PC-9 (cell line): ENCODE data around the gene BTG4. TPM values are rescaled to one million over a fixed set of nuclear protein-coding genes. Genes with fewer than 3 reads are reported as not detected.
A peak's percentile ranks its signal among the peaks of the same experiment; 100 is the strongest.

ENCODE experiments used
- BruUV-seq: library from RNA; stranded (reverse); fragments of 400-500 nt; replicated peaks from 2 replicates; lab custom pipeline; 2021; lab: Mats Ljungman, UMichigan
- CTCF ChIA-PET: fragments of 300-600 bp; sonication (Branson Sonifier 250); formaldehyde crosslinking; loops from one replicate; lab custom pipeline; 2022; ENCODE audit warnings: antibody characterized with exemption; lab: Charles Lee
- POLR2A ChIA-PET: fragments of 300-600 bp; sonication (Branson Sonifier 250); formaldehyde crosslinking; loops from one replicate; lab custom pipeline; 2022; ENCODE audit warnings: antibody characterized with exemption; ENCODE audit not compliant: unreplicated experiment; lab: Charles Lee
- DNase-seq, 2 experiments: peaks; one replicate each; pipeline versions ENCODE4 v3.0.0 to v3.0.0-alpha.2; 2015 to 2022; ENCODE audit warnings: mixed read lengths in 1 of 2
- H2AFZ ChIP-seq: fragments of 200-600 bp; sonication (generic); 2 replicates; pipeline ENCODE4 v1.8.1; 2017; ENCODE audit warnings: antibody characterized with exemption
- H3F3A ChIP-seq: fragments of 200-600 bp; sonication (generic); 2 replicates; pipeline ENCODE4 v1.8.1; 2017; ENCODE audit warnings: antibody characterized with exemption, mild to moderate bottlenecking, low read depth; ENCODE audit not compliant: insufficient read depth
- H3K27ac ChIP-seq: fragments of 200-600 bp; sonication (generic); 2 replicates; pipeline ENCODE4 v1.6.1; 2016; ENCODE audit warnings: mixed run types
- H3K27me3 ChIP-seq: fragments of 200-600 bp; sonication (generic); 2 replicates; pipeline ENCODE4 v1.6.1; 2016; ENCODE audit warnings: low read depth, mixed run types; ENCODE audit not compliant: insufficient read depth
- H3K36me3 ChIP-seq: fragments of 200-600 bp; sonication (generic); 2 replicates; pipeline ENCODE4 v1.6.1; 2016; ENCODE audit warnings: low read depth, mixed run types
- H3K4me1 ChIP-seq: fragments of 200-600 bp; sonication (generic); replicated peaks from 2 replicates; pipeline ENCODE4 v1.6.1; 2016; ENCODE audit warnings: mixed run types; ENCODE audit not compliant: insufficient read depth
- H3K4me2 ChIP-seq: fragments of 200-600 bp; sonication (generic); 2 replicates; pipeline ENCODE4 v1.6.1; 2017; ENCODE audit warnings: mixed run types
- H3K4me3 ChIP-seq: fragments of 200-600 bp; sonication (generic); 2 replicates; pipeline ENCODE4 v1.6.1; 2016; ENCODE audit warnings: mixed run types
- H3K79me2 ChIP-seq: fragments of 200-600 bp; sonication (generic); 2 replicates; pipeline ENCODE4 v1.6.1; 2017; ENCODE audit warnings: low read depth, mixed run types
- H3K9me2 ChIP-seq: fragments of 200-600 bp; sonication (generic); 2 replicates; pipeline ENCODE4 v1.8.1; 2017; ENCODE audit warnings: mild to moderate bottlenecking; ENCODE audit not compliant: insufficient read depth
- H3K9me3 ChIP-seq: fragments of 200-600 bp; sonication (generic); 2 replicates; pipeline ENCODE4 v1.8.1; 2016; ENCODE audit warnings: low read depth; ENCODE audit not compliant: insufficient read depth
- H4K20me1 ChIP-seq: fragments of 200-600 bp; sonication (generic); 2 replicates; pipeline ENCODE4 v1.8.1; 2017; ENCODE audit not compliant: insufficient read depth
- EZH2 ChIP-seq: fragments of 200-600 bp; sonication (generic); IDR thresholded peaks from 2 replicates; pipeline ENCODE4 v1.8.0; 2017; ENCODE audit warnings: antibody characterized with exemption, low read depth
- intact Hi-C: fragments of 100-400 bp; cut with micrococcal nuclease; formaldehyde crosslinking; loops from one replicate; pipeline ENCODE4 v1.10.0; 2022; ENCODE audit not compliant: unreplicated experiment
- total RNA-seq: library from RNA; stranded (reverse); gene quantifications from 2 replicates; pipeline ENCODE4 v1.2.3, GENCODE V29; 2021
- TF ChIP-seq, protein P1 (sequence below): fragments of 200-600 bp; sonication (generic); conservative IDR thresholded peaks from 2 replicates; pipeline ENCODE4 v1.6.1; 2017; ENCODE audit warnings: mixed run types, antibody characterized with exemption, mild to moderate bottlenecking, moderate library complexity

Gene BTG4
- total RNA-seq, 1 experiment from 2014 or later = not detected

DNA sequence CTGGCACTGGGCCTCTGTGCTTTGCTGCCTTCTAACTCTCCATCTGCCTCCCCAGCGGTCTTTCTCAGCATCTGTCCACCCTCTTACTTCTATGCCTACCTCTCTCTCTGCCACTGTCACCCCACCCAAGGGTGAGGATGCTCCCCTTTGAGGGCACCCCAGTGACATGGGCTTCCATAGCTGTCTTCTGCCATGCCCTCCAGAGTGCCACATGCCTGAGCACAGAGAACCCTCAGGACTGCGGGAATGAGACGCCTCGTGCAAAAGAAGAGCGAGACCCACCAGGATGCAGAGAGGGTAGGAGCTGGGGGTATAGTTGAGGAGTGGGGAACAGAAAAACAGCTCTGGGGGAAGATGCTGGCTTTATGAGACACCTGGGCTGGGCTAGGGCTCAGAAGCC lies 64.3 kb downstream of the BTG4 start:
- POLR2A ChIA-PET = no interaction called here
- no peak overlapping the region for H3K27ac ChIP-seq
- H3K4me2 ChIP-seq = no peak overlapping the region
- H3K4me1 ChIP-seq = no peaks in the 10 kb centered on the region
- no peaks in the 10 kb centered on the region for H3K79me2 ChIP-seq
- no peaks in the 10 kb centered on the region for H3K9me2 ChIP-seq
- BruUV-seq = no TSS peak
- no peak overlapping the region for H2AFZ ChIP-seq
- H3K36me3 ChIP-seq = no peaks in the 10 kb centered on the region
- no peak for DNase-seq
- H3K27me3 ChIP-seq = no peaks in the 10 kb centered on the region
- no peak for TF ChIP-seq EZH2
- TF ChIP-seq, protein P1, sequence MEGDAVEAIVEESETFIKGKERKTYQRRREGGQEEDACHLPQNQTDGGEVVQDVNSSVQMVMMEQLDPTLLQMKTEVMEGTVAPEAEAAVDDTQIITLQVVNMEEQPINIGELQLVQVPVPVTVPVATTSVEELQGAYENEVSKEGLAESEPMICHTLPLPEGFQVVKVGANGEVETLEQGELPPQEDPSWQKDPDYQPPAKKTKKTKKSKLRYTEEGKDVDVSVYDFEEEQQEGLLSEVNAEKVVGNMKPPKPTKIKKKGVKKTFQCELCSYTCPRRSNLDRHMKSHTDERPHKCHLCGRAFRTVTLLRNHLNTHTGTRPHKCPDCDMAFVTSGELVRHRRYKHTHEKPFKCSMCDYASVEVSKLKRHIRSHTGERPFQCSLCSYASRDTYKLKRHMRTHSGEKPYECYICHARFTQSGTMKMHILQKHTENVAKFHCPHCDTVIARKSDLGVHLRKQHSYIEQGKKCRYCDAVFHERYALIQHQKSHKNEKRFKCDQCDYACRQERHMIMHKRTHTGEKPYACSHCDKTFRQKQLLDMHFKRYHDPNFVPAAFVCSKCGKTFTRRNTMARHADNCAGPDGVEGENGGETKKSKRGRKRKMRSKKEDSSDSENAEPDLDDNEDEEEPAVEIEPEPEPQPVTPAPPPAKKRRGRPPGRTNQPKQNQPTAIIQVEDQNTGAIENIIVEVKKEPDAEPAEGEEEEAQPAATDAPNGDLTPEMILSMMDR = no peak
- no peaks in the 10 kb centered on the region for H4K20me1 ChIP-seq
- intact Hi-C loops = loop anchor here (5.0 kb wide), 2 partner anchors 1001 to 1016 kb away; no protein-coding TSS in a partner anchor
- H3K9me3 ChIP-seq = no peaks in the 10 kb centered on the region
- no peak overlapping the region for H3K4me3 ChIP-seq
- no peaks in the 10 kb centered on the region for H3F3A ChIP-seq
- CTCF ChIA-PET = no interaction called here

DNA sequence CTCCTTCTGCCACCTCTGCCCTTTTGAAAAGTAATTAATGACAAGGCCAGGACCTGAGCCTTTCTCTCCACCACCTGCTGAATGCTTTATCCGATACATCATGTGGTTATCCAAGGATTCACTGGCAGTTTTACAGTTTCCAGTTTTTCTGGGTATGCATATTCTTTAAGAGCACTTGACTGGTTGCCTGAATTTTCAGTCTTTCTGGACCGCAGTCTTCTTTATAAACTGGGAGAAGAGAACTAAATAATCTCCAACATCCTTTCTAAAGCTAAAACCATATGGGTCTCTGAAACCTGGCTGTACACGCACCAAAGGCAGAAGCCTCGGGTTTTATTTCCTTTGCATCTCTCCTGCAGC lies 65.1 kb downstream of the BTG4 start:
- Histone ChIP-seq H4K20me1 (no peaks in the 10 kb centered on the region), H3K36me3 (no peaks in the 10 kb centered on the region), H3K4me2 (no peak overlapping the region), H3K27me3 (no peaks in the 10 kb centered on the region), H3K27ac (no peak overlapping the region), H2AFZ (no peak overlapping the region), H3K4me1 (no peaks in the 10 kb centered on the region), H3F3A (no peaks in the 10 kb centered on the region), H3K4me3 (no peak overlapping the region), H3K79me2 (no peaks in the 10 kb centered on the region), H3K9me2 (no peaks in the 10 kb centered on the region), H3K9me3 (no peaks in the 10 kb centered on the region)
- ChIA-PET CTCF (no interaction called here), POLR2A (no interaction called here)
- BruUV-seq = no TSS peak
- no peak for DNase-seq
- TF ChIP-seq, protein P1 = no peak
- TF ChIP-seq EZH2 = no peak
- intact Hi-C loops = loop anchor here (5.0 kb wide), 2 partner anchors 1000 to 1015 kb away; no protein-coding TSS in a partner anchor

DNA sequence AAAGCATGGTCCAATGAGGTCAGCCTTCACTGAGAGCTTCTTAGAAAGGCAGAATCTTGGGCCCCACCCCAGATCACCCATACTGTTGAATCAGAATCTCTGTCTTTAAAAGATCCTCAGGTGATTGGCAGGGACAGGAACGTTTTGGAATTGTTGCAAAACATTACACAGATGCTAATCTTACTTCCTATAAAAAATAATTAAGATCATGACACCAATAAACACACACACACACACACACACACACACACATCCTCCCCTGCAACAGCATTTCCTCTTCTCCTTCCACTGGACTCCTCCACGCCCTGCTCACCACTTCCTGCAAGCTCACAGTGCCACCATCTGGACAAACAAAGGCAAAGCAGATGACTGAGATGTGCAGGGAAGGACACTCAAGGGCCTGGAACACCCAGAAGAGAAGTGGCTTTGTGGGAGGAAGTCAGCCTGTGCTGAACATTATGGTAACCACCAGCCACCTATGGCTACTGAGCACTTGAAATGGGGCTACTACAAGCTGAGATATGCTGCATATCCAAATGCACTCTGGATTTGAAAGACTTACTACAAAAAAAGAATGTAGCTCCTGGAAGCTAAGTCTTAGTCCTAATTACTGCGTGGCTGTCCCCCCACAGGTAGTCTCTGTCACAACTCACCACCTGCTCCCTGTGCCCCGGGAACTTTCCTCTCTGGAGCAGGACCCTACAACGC lies 65.6 kb downstream of the BTG4 start:
- H3K4me2 ChIP-seq = no peak overlapping the region
- POLR2A ChIA-PET = no interaction called here

More for the DNA sequence above, 65.6 kb downstream of the BTG4 start:
- no peaks in the 10 kb centered on the region for H3K36me3 ChIP-seq
- TF ChIP-seq EZH2 = no peak
- TF ChIP-seq, protein P1 = peak; percentile 91
- no peaks in the 10 kb centered on the region for H3F3A ChIP-seq
- H3K9me3 ChIP-seq = no peaks in the 10 kb centered on the region
- CTCF ChIA-PET = interaction anchor here (0.7 to 1.1 kb wide), 2 partner anchors 119 to 164 kb away, joined by 3 to 16 read pairs; no protein-coding TSS in a partner anchor
- no TSS peak for BruUV-seq
- H3K27me3 ChIP-seq = no peaks in the 10 kb centered on the region
- no peaks in the 10 kb centered on the region for H3K4me1 ChIP-seq
- no peaks in the 10 kb centered on the region for H4K20me1 ChIP-seq
- peak; percentile 63 to 81 for DNase-seq
- intact Hi-C loops = loop anchor here (1.0 to 5.0 kb wide), 5 partner anchors 23 to 1014 kb away; no protein-coding TSS in a partner anchor
- no peak overlapping the region for H3K4me3 ChIP-seq
- no peak overlapping the region for H2AFZ ChIP-seq
- no peaks in the 10 kb centered on the region for H3K9me2 ChIP-seq
- no peaks in the 10 kb centered on the region for H3K79me2 ChIP-seq
- no peak overlapping the region for H3K27ac ChIP-seq
